CD4-positive, alpha-beta T cell treated with Interleukin-17A for 4 hours (primary cell): ENCODE measurements around the gene GPR39.

Experiments
- DNase-seq: peaks from one replicate; pipeline ENCODE4 v3.0.0-alpha.2; 2020; ENCODE audit warnings: mixed read lengths

The GPR39 gene

DNA sequence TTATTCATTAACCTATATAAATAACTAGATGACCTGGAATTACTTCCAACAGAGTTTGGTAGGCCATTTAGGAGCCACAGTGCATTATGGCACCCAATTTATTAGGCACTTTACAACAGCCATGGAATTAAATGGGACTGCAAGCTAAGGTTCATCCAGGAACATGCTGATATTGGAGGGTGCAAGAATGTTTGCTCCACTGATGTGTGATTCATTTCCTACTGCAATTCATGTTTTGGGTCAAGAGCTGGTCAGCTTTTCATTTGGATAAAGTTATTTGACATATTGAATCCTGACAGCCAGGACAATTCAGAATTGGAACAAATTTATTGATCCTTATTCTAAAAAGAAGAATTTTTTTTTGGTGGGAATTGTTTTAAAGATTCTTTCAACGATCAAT is 265.2 kb downstream of the GPR39 start:
- DNase-seq = no peak

DNA sequence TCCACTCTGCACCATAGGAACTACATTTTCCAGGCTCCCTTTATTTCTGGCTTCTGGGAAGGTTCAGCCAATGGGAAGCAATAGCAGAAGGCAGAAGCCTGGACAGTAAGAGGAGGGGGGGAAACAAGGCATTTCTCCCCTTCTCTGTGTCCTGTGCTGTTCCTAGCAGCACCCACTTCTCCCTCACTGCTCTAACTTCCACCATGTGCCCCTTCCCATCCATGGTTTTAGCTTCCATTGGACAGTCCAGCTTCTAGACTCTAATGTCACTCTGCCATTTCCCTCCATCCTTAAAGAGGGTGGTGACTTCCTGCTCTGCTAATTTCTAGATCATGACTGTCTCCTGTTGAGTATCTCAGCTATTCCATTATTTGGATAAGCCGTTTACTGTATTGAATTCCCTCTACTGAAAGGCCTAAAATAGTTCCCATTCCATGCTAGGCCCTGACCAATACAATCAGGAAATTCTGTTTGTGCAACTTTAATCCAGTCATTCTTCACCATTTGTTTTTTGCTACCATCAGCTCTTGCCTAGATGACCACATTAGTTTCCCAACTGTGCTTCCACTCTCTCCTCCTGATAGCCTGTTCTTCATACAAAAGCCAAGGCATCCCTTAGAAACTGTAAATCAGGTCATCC is 274.2 kb downstream of the GPR39 start:
- no peak for DNase-seq

DNA sequence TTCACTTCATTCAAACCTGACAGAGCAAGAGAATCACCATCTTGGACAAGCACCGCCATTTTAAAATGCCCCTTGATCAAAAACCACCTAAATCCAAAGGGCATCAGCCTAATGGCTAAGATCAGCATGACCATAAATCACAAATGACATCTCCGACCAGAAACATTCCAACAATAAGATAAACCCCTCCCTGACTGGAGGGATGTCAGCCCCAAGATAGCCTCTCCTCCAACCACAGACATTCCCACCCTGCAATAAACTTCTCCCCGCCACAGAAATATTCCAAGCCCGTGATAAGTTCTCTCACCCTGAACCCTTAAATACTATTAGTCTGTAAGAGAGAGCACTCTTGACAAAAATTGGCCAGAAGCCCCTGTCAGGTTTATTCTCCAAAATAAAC is 275.0 kb downstream of the GPR39 start:
- DNase-seq = no peak

DNA sequence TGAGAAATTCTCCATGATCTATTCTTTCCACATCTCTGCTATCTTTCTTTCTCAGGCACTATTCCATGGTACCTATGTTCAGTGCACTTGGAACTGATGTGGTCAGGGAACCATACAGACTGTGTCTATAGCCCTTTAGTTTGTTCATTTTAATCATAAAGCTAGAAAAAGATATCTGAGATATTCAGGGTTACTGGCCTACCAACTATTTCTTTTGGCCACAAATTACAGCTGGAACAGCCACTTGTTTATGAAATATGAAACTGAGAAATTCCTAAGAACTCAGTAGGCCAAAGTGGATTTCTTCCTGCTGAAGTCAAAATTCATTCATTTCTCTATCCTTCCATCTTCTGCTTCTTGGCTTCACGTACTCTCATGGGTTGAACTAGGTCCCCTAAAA is 276.2 kb downstream of the GPR39 start:
- DNase-seq = no peak
